K562 (cell line): ENCODE results near the gene RBFOX1.

ENCODE experiments used
- CBFB ChIP-seq: sonication (generic); formaldehyde crosslinking; IDR thresholded peaks from 2 replicates; pipeline ENCODE4 v1.4.0; 2020; ENCODE audit warnings: mild to moderate bottlenecking, missing genetic modification reagents
- ELF4 ChIP-seq: fragments of 450-650 bp; formaldehyde crosslinking; IDR thresholded peaks from 2 replicates; pipeline ENCODE4 v1.4.0; 2022; ENCODE audit warnings: missing genetic modification characterization
- EZH2 ChIP-seq: IDR thresholded peaks from 2 replicates; pipeline ENCODE4 v1.6.1; 2012; ENCODE audit warnings: low read depth, mild to moderate bottlenecking, inconsistent platforms, low read length, borderline replicate concordance
- MYC ChIP-seq, 2 experiments: fragments of 250-450 bp in 1 of 2; sonication (Bioruptor Pico) in 1 of 2; IDR thresholded peaks; 2 replicates each; pipeline versions ENCODE4 v1.5.1 to v1.6.1; 2012 to 2021; ENCODE audit warnings: low read depth in 2 of 2, borderline replicate concordance in 1 of 2, improper control_type of control experiment in 1 of 2, low read length in 1 of 2, mild to moderate bottlenecking in 1 of 2, moderate library complexity in 1 of 2
- SRSF7 ChIP-seq: fragments of 200-400 bp; formaldehyde crosslinking; optimal IDR thresholded peaks from 2 replicates; pipeline ENCODE3; 2017; ENCODE audit warnings: mild to moderate bottlenecking, low read depth, low read length
- ZNF311 ChIP-seq: fragments of 250-450 bp; sonication (Bioruptor Pico); IDR thresholded peaks from 2 replicates; pipeline ENCODE4 v1.4.0; 2020; ENCODE audit warnings: mild to moderate bottlenecking, moderate library complexity
- TF ChIP-seq, protein P1 (sequence below): sonication (generic); formaldehyde crosslinking; IDR thresholded peaks from 2 replicates; pipeline ENCODE4 v1.8.1; 2023; ENCODE audit warnings: mild to moderate bottlenecking, missing genetic modification reagents
- TF ChIP-seq, protein P2 (sequence below), 3 experiments: IDR thresholded peaks in 2 of 3; conservative IDR thresholded peaks in 1 of 3; 2 replicates each; pipeline ENCODE4 v1.5.1; 2011 to 2012; ENCODE audit warnings: low read length in 3 of 3, mild to moderate bottlenecking in 3 of 3, control low read depth in 2 of 3, improper control_type of control experiment in 1 of 3, inconsistent platforms in 1 of 3, low read depth in 1 of 3, mixed read lengths in 1 of 3, moderate library complexity in 1 of 3; ENCODE audit not compliant: insufficient read depth in 2 of 3

DNA sequence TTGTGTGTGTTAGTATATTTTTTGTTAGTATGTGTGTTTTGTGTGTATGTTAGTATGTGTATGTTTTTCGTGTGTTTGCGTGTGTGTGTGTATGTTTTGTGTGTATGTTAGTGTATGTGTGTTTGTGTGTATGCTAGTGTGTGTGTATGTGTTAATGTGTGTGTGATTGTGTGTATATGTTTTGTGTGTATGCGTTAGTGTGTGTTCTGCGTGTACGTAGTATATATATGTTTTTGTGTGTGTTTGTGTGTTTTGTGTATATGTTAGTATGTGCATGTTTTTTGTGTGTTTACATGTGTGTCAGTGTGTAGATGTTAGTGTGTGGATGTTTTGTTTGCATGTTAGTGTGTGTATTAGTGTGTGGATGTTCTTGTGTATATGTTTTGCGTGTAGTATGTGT, 29.6 kb downstream of the RBFOX1 start:
- no peak for TF ChIP-seq MYC (IDR thresholded peaks at IDR 0.05; ENCODE audit: low read depth, low read length)
- no peak for TF ChIP-seq MYC (CRISPR knock-in tag; IDR thresholded peaks at IDR 0.05; ENCODE audit: borderline replicate concordance, low read depth)
- TF ChIP-seq, protein P1, sequence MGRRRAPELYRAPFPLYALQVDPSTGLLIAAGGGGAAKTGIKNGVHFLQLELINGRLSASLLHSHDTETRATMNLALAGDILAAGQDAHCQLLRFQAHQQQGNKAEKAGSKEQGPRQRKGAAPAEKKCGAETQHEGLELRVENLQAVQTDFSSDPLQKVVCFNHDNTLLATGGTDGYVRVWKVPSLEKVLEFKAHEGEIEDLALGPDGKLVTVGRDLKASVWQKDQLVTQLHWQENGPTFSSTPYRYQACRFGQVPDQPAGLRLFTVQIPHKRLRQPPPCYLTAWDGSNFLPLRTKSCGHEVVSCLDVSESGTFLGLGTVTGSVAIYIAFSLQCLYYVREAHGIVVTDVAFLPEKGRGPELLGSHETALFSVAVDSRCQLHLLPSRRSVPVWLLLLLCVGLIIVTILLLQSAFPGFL = no peak
- TF ChIP-seq ZNF311 (CRISPR knock-in tag) = no peak
- TF ChIP-seq CBFB (CRISPR knock-in tag) = no peak
- TF ChIP-seq SRSF7 = no peak
- no peak for TF ChIP-seq EZH2
- no peak for TF ChIP-seq ELF4 (CRISPR knock-in tag)
- TF ChIP-seq, protein P2, sequence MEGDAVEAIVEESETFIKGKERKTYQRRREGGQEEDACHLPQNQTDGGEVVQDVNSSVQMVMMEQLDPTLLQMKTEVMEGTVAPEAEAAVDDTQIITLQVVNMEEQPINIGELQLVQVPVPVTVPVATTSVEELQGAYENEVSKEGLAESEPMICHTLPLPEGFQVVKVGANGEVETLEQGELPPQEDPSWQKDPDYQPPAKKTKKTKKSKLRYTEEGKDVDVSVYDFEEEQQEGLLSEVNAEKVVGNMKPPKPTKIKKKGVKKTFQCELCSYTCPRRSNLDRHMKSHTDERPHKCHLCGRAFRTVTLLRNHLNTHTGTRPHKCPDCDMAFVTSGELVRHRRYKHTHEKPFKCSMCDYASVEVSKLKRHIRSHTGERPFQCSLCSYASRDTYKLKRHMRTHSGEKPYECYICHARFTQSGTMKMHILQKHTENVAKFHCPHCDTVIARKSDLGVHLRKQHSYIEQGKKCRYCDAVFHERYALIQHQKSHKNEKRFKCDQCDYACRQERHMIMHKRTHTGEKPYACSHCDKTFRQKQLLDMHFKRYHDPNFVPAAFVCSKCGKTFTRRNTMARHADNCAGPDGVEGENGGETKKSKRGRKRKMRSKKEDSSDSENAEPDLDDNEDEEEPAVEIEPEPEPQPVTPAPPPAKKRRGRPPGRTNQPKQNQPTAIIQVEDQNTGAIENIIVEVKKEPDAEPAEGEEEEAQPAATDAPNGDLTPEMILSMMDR (IDR thresholded peaks at IDR 0.05 in 2 of 3, conservative IDR thresholded peaks at IDR 0.05 in 1 of 3; ENCODE audit: insufficient read depth in 2 of 3, low read depth in 1 of 3, low read length in 3 of 3) = no peak
